ENCODE data around the gene KCTD18. TPM values are rescaled to one million over a fixed set of nuclear protein-coding genes. Genes with fewer than 3 reads are reported as not detected.

The KCTD18 gene
- total and polyA plus RNA-seq, 4 donors, result 4.4 to 7.9 (median 6.5) TPM

DNA sequence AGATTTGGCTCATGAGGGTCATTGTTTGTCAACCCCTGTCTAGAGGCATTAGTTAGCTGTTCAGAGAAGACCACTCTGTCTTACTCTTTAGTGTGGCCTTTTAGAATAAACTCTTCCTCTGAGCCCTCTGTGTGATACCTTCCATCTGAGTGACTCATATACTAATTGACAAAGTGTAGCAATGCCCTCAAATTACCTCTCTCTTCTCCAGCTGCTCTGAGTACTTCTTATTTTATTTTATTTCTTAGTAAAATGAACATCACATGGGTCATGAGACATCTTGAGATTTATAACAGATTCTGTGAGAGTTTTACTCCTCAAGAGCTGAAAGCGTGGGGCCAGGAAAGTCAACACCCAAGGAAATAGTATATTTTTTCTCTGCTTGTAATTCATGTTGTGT lies 67.4 kb downstream of the KCTD18 start:
- 91% methylated on average over 1 of the region's 1 CpG for WGBS
- Histone ChIP-seq H3K4me3 (ENCODE audit: low read depth in 1 of 3, low read length in 3 of 3) (no peak overlapping the region), H3K9ac (ENCODE audit: low read depth in 1 of 2, low read length in 2 of 2) (no peak overlapping the region), H3K4me1 (ENCODE audit: control insufficient read depth in 4 of 4, insufficient read depth in 4 of 4, low read length in 3 of 4) (peaks cover 0 to 4% (median 0%) of the 10 kb centered on the region in 4 donors), H3K27me3 (ENCODE audit: control insufficient read depth in 4 of 4, insufficient read depth in 4 of 4, low read length in 3 of 4) (no peaks in the 10 kb centered on the region), H3K27ac (ENCODE audit: low read depth in 1 of 2, low read length in 2 of 2) (no peak overlapping the region), H3K9me3 (ENCODE audit: control insufficient read depth in 4 of 4, low read length in 3 of 4) (no peaks in the 10 kb centered on the region), H3K36me3 (ENCODE audit: control insufficient read depth in 4 of 4, insufficient read depth in 3 of 4, low read depth in 1 of 4, low read length in 3 of 4) (peaks cover 3 to 49% (median 22%) of the 10 kb centered on the region in 4 donors)
- no peak for DNase-seq (ENCODE audit: low spot score)
- TF ChIP-seq GABPA (IDR thresholded peaks at IDR 0.05 in 1 of 2, conservative IDR thresholded peaks at IDR 0.05 in 1 of 2) (no peak), EGR1 (IDR thresholded peaks at IDR 0.05; ENCODE audit: low read depth in 2 of 2) (no peak), YY1 (IDR thresholded peaks at IDR 0.05) (no peak), SP1 (IDR thresholded peaks at IDR 0.05) (no peak), FOXA2 (IDR thresholded peaks at IDR 0.05) (no peak), FOXA1 (IDR thresholded peaks at IDR 0.05) (no peak)
- TF ChIP-seq, protein P1, sequence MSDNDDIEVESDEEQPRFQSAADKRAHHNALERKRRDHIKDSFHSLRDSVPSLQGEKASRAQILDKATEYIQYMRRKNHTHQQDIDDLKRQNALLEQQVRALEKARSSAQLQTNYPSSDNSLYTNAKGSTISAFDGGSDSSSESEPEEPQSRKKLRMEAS (IDR thresholded peaks at IDR 0.05), result no peak
- TF ChIP-seq, protein P2, sequence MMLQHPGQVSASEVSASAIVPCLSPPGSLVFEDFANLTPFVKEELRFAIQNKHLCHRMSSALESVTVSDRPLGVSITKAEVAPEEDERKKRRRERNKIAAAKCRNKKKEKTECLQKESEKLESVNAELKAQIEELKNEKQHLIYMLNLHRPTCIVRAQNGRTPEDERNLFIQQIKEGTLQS (IDR thresholded peaks at IDR 0.05), result no peak
- TF ChIP-seq, protein P3, sequence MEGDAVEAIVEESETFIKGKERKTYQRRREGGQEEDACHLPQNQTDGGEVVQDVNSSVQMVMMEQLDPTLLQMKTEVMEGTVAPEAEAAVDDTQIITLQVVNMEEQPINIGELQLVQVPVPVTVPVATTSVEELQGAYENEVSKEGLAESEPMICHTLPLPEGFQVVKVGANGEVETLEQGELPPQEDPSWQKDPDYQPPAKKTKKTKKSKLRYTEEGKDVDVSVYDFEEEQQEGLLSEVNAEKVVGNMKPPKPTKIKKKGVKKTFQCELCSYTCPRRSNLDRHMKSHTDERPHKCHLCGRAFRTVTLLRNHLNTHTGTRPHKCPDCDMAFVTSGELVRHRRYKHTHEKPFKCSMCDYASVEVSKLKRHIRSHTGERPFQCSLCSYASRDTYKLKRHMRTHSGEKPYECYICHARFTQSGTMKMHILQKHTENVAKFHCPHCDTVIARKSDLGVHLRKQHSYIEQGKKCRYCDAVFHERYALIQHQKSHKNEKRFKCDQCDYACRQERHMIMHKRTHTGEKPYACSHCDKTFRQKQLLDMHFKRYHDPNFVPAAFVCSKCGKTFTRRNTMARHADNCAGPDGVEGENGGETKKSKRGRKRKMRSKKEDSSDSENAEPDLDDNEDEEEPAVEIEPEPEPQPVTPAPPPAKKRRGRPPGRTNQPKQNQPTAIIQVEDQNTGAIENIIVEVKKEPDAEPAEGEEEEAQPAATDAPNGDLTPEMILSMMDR (IDR thresholded peaks at IDR 0.05; ENCODE audit: low read depth, low read length, missing input control), result no peak
- TF ChIP-seq, protein P4, sequence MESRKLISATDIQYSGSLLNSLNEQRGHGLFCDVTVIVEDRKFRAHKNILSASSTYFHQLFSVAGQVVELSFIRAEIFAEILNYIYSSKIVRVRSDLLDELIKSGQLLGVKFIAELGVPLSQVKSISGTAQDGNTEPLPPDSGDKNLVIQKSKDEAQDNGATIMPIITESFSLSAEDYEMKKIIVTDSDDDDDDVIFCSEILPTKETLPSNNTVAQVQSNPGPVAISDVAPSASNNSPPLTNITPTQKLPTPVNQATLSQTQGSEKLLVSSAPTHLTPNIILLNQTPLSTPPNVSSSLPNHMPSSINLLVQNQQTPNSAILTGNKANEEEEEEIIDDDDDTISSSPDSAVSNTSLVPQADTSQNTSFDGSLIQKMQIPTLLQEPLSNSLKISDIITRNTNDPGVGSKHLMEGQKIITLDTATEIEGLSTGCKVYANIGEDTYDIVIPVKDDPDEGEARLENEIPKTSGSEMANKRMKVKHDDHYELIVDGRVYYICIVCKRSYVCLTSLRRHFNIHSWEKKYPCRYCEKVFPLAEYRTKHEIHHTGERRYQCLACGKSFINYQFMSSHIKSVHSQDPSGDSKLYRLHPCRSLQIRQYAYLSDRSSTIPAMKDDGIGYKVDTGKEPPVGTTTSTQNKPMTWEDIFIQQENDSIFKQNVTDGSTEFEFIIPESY (IDR thresholded peaks at IDR 0.05), result no peak
- TF ChIP-seq, protein P5, sequence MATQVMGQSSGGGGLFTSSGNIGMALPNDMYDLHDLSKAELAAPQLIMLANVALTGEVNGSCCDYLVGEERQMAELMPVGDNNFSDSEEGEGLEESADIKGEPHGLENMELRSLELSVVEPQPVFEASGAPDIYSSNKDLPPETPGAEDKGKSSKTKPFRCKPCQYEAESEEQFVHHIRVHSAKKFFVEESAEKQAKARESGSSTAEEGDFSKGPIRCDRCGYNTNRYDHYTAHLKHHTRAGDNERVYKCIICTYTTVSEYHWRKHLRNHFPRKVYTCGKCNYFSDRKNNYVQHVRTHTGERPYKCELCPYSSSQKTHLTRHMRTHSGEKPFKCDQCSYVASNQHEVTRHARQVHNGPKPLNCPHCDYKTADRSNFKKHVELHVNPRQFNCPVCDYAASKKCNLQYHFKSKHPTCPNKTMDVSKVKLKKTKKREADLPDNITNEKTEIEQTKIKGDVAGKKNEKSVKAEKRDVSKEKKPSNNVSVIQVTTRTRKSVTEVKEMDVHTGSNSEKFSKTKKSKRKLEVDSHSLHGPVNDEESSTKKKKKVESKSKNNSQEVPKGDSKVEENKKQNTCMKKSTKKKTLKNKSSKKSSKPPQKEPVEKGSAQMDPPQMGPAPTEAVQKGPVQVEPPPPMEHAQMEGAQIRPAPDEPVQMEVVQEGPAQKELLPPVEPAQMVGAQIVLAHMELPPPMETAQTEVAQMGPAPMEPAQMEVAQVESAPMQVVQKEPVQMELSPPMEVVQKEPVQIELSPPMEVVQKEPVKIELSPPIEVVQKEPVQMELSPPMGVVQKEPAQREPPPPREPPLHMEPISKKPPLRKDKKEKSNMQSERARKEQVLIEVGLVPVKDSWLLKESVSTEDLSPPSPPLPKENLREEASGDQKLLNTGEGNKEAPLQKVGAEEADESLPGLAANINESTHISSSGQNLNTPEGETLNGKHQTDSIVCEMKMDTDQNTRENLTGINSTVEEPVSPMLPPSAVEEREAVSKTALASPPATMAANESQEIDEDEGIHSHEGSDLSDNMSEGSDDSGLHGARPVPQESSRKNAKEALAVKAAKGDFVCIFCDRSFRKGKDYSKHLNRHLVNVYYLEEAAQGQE (IDR thresholded peaks at IDR 0.05), result no peak

DNA sequence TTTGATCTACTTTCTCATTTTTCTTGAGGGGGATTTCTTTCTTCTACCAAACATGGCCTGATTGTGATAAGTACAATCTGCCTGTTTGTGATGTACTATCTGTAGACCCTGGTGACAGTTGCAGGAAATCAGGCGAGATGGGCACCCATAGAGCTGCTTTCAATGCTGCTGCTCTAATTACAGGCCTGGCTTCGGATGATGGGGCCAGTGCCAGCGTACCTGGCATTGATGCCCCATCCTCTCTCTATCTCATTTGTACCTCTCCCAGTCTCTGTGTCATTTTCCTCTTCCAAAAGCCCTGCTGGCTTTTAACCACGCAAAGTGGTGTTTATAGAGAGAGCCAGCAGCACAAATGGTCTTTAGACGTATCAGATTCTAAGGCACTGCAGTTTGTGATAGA lies 69.9 kb downstream of the KCTD18 start:
- no peaks in the 10 kb centered on the region for H3K27me3 ChIP-seq (ENCODE audit: control insufficient read depth in 4 of 4, insufficient read depth in 4 of 4, low read length in 3 of 4)
- no peaks in the 10 kb centered on the region for H3K9me3 ChIP-seq (ENCODE audit: control insufficient read depth in 4 of 4, low read length in 3 of 4)
- WGBS, result 97% methylated on average over 5 of the region's 5 CpGs
- H3K4me3 ChIP-seq (ENCODE audit: low read depth in 1 of 3, low read length in 3 of 3), result no peak overlapping the region
- TF ChIP-seq FOXA1 (IDR thresholded peaks at IDR 0.05) (no peak), GABPA (IDR thresholded peaks at IDR 0.05 in 1 of 2, conservative IDR thresholded peaks at IDR 0.05 in 1 of 2) (no peak), JUND (IDR thresholded peaks at IDR 0.05) (no peak), HNF4G (IDR thresholded peaks at IDR 0.05) (no peak), FOXA2 (IDR thresholded peaks at IDR 0.05) (no peak), EGR1 (IDR thresholded peaks at IDR 0.05; ENCODE audit: low read depth in 2 of 2) (no peak), RAD21 (IDR thresholded peaks at IDR 0.05) (no peak), HNF4A (conservative IDR thresholded peaks at IDR 0.05) (no peak), SP1 (IDR thresholded peaks at IDR 0.05) (no peak)
- TF ChIP-seq, protein P3 (IDR thresholded peaks at IDR 0.05; ENCODE audit: low read depth, low read length, missing input control), result no peak
- TF ChIP-seq, protein P5 (IDR thresholded peaks at IDR 0.05), result no peak
- TF ChIP-seq, protein P1 (IDR thresholded peaks at IDR 0.05), result no peak
- TF ChIP-seq, protein P2 (IDR thresholded peaks at IDR 0.05), result no peak
- H3K9ac ChIP-seq (ENCODE audit: low read depth in 1 of 2, low read length in 2 of 2), result no peak overlapping the region
- H3K4me1 ChIP-seq (ENCODE audit: control insufficient read depth in 4 of 4, insufficient read depth in 4 of 4, low read length in 3 of 4), result peaks cover 0 to 4% (median 0%) of the 10 kb centered on the region in 4 donors
- no peak overlapping the region for H3K27ac ChIP-seq (ENCODE audit: low read depth in 1 of 2, low read length in 2 of 2)
- no peak for DNase-seq (ENCODE audit: low spot score)
- H3K36me3 ChIP-seq (ENCODE audit: control insufficient read depth in 4 of 4, insufficient read depth in 3 of 4, low read depth in 1 of 4, low read length in 3 of 4), result peaks cover 4 to 52% (median 20%) of the 10 kb centered on the region in 4 donors
